Measurements from ENCODE around the gene PSAT1.

Gene PSAT1

DNA sequence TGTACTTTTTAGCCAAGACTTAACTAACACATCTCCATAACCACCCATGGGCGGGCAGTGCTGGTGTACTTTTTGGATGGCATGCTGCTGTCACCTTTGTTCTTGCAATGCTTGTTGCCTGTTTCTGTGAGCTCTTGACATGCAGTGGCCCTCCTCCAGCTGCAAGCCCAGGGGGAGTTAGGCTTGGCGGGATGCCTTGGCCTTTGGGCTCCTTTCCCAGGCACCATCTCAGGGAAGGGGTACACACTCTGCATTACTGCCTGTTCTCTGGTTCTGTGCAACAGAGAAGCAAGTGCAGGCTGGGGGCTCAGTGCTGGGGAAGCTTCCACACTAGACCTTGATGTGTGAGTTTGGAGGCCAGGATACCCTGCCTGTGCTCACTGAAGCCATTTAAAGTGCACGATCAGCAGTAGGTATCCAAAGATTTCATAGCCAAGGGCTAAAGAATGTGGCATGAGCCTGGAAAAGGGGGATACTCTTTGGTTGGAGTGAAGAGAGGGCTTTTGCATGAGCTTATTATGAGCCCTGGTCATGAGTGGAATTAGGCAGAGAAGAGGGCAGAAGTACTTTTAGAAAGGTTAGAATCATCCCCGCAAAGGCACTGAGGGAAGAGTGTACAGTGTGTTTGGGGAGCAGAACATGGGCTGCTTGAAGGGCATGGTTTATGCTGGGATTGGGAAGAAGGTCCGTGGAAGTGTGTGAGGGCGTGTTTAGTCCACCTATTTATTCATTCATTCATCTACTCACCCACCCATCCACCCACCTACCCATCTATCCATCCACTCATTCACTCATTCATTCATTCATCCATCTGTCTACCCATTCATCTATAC, 22.5 kb downstream of the PSAT1 start:
- DNase-seq, result no peak

GRCh38 chr9:78320030-78320693, 23.2 kb downstream of the PSAT1 start:
- DNase-seq, result no peak

- DNase-seq, result no peak
Measured at GRCh38 chr9:78320875-78321496, 24.1 kb downstream of the PSAT1 start.

GRCh38 chr9:78321505-78321904, 24.6 kb downstream of the PSAT1 start:
- no peak for DNase-seq

- DNase-seq, result no peak
Measured at GRCh38 chr9:78324068-78324650, 27.2 kb downstream of the PSAT1 start.

DNA sequence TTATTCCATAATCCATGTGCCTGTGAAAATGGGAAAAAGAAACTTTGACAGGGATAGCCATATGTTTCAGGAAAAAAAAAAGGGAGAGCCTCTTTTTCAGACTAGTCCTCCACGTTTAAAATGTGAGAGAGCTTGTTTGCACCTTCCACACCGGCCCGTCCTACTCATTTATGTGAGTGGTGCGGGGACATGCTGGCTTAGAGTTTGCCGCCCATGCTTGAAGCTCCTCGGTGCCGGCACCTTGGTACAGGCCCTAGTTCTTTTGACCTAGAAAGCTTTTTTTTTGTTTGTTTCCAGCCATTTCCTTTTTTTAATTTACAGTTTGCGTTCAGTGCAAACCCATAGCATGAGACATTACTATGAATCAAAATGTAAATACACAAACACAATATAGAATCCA, 27.8 kb downstream of the PSAT1 start:
- no peak for DNase-seq

DNA sequence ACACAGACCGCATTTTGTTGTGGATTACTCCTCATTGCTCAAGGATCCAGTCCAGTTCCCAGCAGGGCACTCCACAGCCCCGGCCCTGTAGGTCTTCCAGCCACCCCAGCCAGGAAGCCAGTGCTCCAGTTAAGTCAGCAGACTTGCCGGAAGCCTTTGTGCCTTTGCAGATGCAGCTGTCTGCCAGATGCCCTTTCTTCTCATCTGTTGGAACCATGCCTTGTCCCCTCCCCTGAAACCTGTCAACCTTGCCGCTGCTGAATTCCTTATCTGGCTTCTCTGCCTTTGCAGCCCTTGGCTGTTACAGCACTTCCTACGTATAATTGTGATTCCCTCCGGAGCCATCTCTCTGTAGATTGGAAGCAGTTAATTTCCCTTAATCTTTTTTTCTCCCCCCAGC, 28.4 kb downstream of the PSAT1 start:
- DNase-seq, result no peak

- no peak for DNase-seq
Measured at GRCh38 chr9:78325846-78326360, 29.0 kb downstream of the PSAT1 start.

DNA sequence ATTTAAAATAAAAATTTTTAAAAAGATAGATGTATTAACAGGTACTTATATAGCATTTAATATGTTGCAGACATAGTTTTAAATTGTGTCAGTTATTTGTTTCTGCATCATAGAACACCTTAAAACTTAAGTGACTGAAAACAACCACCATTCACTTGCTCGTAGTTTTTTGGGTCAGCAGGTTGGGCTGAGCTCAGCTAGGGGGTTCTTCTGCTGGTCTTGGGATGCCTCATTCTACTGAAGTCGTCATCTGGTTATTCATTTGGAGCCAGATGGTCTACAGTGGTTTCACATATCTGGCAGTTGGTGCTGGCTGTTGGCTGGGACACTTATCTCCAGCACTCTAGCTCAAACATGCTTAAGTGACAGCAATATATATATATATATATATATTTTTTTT, 29.6 kb downstream of the PSAT1 start:
- DNase-seq, result no peak

DNA sequence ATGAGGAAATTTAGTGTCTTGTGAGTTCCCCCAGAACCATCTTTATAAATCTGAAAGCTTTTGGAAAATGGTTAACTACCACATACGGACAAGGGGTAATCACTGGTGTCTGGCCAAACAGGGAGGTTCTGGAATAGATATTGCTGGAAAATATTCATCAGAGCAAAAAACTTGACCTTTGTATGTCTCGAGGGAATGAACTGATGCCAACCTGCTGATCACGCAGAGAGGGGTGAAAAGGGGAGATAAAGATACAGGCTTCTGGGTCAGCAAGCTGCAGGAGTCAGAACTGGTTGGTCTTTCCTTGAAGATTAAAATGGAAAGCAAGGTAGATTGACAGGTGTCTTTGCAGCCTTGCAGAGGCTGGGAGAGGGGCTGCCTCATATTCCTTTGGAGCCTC, 35.5 kb downstream of the PSAT1 start:
- DNase-seq, result no peak

DNA sequence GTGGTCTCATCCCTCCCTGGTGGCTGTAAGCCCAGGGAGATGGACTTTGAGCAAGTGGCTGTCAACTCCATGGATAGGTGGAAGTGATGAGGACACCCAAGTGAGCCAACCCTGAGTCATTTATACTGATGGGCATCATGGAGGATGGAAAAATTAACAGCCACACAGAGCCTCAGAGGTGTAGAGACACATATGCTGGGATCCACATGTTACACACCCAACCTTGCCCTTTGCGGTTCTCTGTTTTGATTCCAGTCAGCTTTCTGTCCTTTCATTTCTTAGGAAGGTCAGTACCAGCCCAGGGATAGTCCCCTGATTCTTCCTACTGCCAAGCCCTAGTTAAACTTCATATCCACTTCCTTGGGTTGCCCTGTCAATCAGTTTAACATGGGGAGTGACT, 51.9 kb downstream of the PSAT1 start:
- DNase-seq, result no peak

GRCh38 chr9:78351816-78352215, 54.9 kb downstream of the PSAT1 start:
- peak in 1 of 2 donors; percentile 10 for DNase-seq

DNA sequence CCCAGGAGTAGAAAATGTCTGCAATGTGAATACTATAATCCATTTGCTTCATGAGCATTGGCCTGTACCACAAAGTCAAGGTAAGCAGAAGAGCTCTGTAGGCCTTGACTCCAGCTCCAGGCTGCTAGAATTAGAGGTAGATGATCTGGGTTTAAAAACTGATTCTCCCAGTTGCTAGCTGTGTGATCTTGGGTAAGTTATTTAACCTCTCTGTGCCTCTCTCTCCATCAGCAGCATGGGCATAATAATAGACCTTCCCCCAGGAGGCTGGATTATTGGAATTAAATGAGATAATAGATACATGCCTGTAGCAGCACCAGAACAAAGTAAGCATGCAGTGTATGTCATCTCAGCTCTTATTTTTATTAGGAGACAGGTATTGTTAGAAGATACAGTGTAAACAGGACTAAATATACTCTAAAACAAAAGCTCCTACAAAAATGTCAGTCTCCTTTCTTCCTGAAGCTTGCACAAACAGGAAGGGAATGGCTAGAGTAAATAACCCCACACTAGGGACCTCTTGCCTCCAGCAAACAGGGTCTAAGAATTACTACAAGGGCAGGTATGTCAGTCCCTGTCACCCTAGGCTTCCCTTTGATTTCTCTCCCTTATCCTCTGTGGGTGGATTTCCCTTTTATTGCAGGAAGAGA, 57.5 kb downstream of the PSAT1 start:
- no peak for DNase-seq

DNA sequence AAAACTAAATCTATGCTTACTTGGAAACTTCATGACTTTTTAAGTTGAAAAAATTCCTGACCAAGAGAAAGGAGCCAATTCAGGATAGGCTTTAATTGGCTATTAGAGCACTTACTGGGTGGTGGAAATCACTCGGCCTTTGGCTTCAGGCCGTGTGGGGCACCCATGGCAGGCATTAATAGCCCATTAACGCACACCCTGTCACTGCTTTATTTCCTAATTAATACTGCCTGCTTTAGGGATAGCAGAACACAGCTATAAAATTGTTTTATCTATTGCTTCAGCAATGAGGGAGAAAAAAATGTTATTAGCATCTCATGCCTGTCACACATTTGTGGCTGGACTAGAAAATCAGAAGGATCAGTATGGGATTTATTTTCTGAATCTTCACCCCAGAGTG, 58.1 kb downstream of the PSAT1 start:
- no peak for DNase-seq

DNA sequence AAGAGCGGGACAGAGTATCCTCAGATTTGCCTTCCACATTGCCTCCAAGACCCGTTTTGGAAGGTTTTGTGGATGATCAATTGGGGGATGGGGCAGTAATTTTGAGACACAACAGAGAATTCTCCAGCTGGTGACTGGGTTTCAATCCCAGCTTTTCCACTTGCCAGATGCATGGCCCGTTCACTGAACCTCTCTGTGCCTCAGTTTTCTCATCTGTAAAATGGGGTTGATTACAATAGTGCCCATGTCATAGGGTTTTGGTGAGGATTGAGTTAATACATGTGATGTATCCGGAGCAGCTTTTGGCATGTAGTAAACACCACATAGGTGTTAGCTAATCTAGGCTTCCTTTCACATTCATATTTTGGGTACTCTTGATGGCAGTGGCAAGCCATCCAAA, 59.7 kb downstream of the PSAT1 start:
- DNase-seq, result no peak

- DNase-seq, result no peak
Measured at GRCh38 chr9:78357165-78357873, 60.4 kb downstream of the PSAT1 start.

- no peak for DNase-seq
Measured at GRCh38 chr9:78358329-78359051, 61.6 kb downstream of the PSAT1 start.

DNA sequence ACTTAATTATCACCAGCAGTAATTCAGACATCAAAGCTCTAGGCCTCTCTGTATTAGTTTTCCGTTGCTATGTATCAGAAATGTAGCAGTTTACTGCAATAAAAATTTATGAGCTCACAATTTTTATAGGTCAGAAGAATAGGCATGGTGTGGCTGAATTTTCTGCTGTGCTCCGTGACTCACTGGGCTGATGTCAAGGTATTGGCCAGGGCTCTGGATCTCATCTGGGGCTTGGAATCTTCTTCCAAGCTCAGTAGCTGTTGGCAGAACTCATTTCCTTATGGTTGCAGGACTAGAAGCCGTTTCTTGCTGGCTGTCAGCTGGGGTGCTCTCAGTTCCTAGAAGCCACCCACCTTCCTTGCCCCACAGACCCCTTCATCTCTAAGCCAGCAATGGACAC, 66.3 kb downstream of the PSAT1 start:
- DNase-seq, result no peak

DNA sequence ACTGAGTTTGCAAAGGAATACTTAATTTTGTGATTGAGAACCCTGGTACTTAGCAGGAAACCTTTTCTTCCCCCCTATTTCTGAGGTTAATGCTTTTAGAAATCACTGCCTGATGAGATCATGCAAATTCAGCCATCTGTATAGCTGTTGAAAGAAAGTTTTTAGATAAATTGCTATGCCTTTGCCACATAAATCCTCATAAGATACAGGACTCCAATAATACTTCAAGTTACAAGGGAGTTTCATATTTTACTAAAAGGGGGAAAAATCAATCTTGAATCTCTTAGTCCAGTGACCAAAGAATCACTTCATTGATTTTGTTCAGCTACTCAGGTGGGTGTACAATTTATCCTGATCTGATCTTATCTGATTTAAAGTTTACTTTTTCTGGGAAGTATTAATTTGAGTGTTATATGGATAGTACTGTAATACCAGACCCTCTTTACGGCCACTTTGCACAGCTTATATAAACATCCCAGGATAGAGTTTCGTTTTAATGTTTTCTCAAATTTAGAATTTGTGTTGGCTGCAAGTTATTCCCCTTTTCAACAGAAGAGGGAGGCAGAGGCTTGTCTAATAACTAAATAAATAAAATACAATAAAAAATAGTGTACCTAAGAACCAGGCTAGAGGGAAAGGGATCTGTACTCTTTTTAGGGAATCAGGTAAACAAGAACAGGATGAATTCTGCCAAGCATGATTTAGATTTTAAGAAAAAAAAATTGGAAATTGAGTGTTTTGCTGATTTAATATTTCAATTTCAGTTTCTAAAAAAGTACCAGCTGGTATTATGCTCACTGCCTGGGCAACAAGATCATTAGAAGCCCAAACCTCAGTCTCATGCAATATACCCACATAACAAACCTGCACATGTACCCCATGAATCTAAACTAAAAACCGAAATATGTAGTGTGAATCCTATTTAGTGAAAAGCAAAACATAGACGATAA, 69.1 kb downstream of the PSAT1 start:
- DNase-seq, result no peak

DNA sequence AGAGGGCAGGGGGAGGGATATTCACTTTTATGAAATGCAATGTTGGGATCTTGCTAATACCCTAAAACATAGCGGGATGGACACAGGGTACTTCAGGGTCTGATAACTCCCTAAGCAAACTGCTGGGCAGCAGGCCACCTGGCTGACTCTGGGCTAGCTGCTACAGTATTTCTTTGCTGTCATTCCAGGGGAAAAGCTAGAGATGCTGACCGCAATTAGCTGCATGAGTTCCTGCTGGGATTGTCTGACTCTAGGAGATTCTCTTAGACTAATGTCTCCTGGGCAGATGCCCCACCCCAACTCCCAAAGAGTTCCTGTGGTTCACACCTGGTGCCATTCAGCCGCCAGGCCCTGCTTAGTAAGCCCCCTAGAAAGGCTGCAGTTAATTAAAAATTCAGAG, 69.9 kb downstream of the PSAT1 start:
- DNase-seq, result no peak

Data from CD4-positive, alpha-beta T cell treated with Interleukin-1 beta for 1 hour (primary cell).